SK-N-MC (cell line): Measurements from ENCODE around the gene DENND6A.

Experiments
- DNase-seq: peaks from one replicate; pipeline ENCODE4 v3.0.0-alpha.2; 2011; ENCODE audit warnings: low read depth, low spot score
- H3K27ac ChIP-seq: fragments of 200-600 bp; sonication (generic); 2 replicates; pipeline ENCODE4 v1.5.1; 2016; ENCODE audit warnings: mixed run types
- H3K36me3 ChIP-seq: fragments of 200-600 bp; sonication (generic); 2 replicates; pipeline ENCODE4 v1.6.1; 2017; ENCODE audit warnings: antibody characterized with exemption, low read length, mixed read lengths; ENCODE audit not compliant: insufficient read depth
- H3K4me3 ChIP-seq: fragments of 200-600 bp; sonication (generic); 2 replicates; pipeline ENCODE4 v1.5.1; 2016
- H3K9ac ChIP-seq: fragments of 200-600 bp; sonication (generic); 2 replicates; pipeline ENCODE4 v1.8.0; 2017; ENCODE audit warnings: mixed run types, mixed read lengths; ENCODE audit not compliant: insufficient read length
- H3K9me3 ChIP-seq: fragments of 200-600 bp; sonication (generic); 2 replicates; pipeline ENCODE4 v1.6.1; 2017; ENCODE audit warnings: low read depth, mild to moderate bottlenecking, antibody characterized with exemption, low read length, moderate library complexity, mixed read lengths
- EZH2 ChIP-seq: fragments of 200-600 bp; sonication (generic); IDR thresholded peaks from one replicate; pipeline ENCODE4 v1.6.1; 2017; ENCODE audit warnings: antibody characterized with exemption
- FOXP2 ChIP-seq: optimal IDR thresholded peaks from 2 replicates; pipeline ENCODE3; 2011; ENCODE audit warnings: mild to moderate bottlenecking, moderate library complexity; ENCODE audit not compliant: insufficient read depth; ENCODE audit errors: extremely low read length, control extremely low read depth
- POLR2AphosphoS5 ChIP-seq: IDR thresholded peaks from 2 replicates; pipeline ENCODE4 v1.6.1; 2012; ENCODE audit warnings: mild to moderate bottlenecking, low read depth, low read length, borderline replicate concordance

The DENND6A gene

GRCh38 chr3:57683286-57683685, 9.6 kb downstream of the DENND6A start:
- TF ChIP-seq EZH2 (no peak), POLR2AphosphoS5 (no peak), FOXP2 (no peak)
- Histone ChIP-seq H3K4me3 (no peak overlapping the region), H3K36me3 (no peaks in the 10 kb centered on the region; the same call in 1 of the 2 replicates), H3K27ac (no peak overlapping the region), H3K9ac (no peak overlapping the region), H3K9me3 (no peaks in the 10 kb centered on the region)
- no peak for DNase-seq

DNA sequence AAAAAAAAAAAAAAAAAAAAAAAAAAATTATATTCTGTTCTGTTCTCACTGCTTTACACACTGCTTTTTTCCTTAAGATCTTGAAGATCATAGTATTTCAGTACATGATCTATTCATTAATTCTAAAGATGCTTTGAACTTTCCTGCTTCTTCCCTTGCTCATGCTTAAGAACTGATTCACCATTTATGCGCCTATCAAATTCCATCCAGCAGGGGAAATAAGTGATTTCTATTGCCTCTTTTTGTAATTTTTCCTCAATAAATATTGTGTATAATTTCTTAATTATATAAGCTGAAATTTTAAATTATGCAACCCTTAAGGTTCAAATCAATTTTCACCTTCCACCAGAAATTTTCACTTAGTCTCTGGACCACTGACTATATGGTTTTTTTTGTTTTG, 10.6 kb downstream of the DENND6A start:
- no peak for TF ChIP-seq FOXP2
- no peak for TF ChIP-seq EZH2
- TF ChIP-seq POLR2AphosphoS5 = no peak
- Histone ChIP-seq H3K36me3 (no peaks in the 10 kb centered on the region; the same call in 1 of the 2 replicates), H3K9me3 (no peaks in the 10 kb centered on the region), H3K27ac (no peak overlapping the region), H3K9ac (no peak overlapping the region), H3K4me3 (no peak overlapping the region)
- no peak for DNase-seq

DNA sequence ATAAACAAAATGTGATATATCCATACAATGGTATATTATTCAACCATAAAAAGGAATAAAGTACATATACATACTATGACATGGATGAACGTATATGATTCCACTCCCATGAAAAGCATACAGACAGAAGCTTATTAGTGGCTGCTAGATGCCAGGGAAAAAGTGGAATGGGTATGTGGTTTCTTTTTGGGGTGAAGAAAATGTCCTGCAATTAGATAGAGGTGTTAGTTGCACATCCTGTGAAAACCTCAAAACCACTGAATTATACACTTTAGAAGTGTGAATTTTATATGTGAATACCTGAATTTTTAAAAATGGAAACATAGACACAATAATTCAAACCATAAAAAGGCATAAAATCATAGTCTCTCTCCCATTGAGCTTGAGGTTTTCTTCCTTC, 11.2 kb downstream of the DENND6A start:
- TF ChIP-seq FOXP2 (no peak), EZH2 (no peak)
- Histone ChIP-seq H3K36me3 (no peaks in the 10 kb centered on the region; the same call in 1 of the 2 replicates), H3K27ac (no peak overlapping the region), H3K4me3 (no peak overlapping the region), H3K9me3 (no peaks in the 10 kb centered on the region), H3K9ac (no peak overlapping the region)
- DNase-seq = no peak

DNA sequence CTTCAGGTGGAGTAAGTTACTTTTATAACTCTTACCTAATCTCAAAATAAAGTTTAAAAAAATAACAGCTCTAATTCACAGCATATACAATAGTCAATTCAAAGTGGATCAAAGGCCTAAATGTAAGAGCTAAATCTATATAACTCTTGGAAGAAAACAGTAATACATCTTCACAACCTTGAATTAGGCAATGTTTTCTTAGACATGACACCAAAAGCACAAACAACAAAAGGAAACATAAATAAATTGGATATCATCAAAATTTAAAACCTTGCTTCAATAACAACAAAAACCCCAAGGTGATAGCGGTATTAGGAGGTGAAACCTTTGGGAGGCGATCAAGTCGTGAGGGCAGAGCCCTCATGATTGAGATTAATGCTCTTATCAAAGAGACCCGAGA, 12.8 kb downstream of the DENND6A start:
- no peaks in the 10 kb centered on the region; the same call in 1 of the 2 replicates for H3K36me3 ChIP-seq
- H3K9ac ChIP-seq = no peak overlapping the region
- no peak overlapping the region for H3K27ac ChIP-seq
- no peaks in the 10 kb centered on the region for H3K9me3 ChIP-seq
- DNase-seq = no peak
- TF ChIP-seq FOXP2 = no peak
- no peak for TF ChIP-seq POLR2AphosphoS5
- no peak for TF ChIP-seq EZH2
- H3K4me3 ChIP-seq = no peak overlapping the region

GRCh38 chr3:57675530-57675929, 17.3 kb downstream of the DENND6A start:
- no peak for TF ChIP-seq FOXP2
- TF ChIP-seq EZH2 = no peak
- TF ChIP-seq POLR2AphosphoS5 = no peak
- DNase-seq = no peak
- no peak overlapping the region for H3K4me3 ChIP-seq
- H3K27ac ChIP-seq = no peak overlapping the region
- no peak overlapping the region for H3K9ac ChIP-seq
- H3K9me3 ChIP-seq = no peaks in the 10 kb centered on the region
- H3K36me3 ChIP-seq = no peaks in the 10 kb centered on the region; the same call in 1 of the 2 replicates

DNA sequence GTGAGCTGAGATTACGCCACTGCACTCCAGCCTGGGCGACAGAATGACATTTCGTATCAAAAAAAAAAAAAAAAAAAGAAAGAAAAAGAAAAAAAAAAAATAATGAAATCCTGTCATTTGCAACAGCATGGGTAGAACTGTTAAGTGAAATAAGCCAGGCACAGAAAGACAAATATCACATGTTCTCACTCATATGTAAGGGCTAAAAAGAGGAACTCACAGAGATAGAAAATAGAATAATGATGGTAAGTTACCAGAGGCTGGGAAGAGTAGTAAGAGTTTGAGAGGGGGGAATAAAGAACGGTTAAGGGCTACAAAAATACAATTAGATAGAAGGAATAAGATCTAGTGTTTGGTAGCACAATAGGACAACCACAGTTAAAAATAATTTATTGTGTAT, 19.7 kb downstream of the DENND6A start:
- Histone ChIP-seq H3K36me3 (0 out of 2 replicates have a peak, but pooled peaks cover 2% of the 10 kb centered on the region), H3K27ac (no peak overlapping the region)

GRCh38 chr3:57670543-57670942, 22.3 kb downstream of the DENND6A start:
- Histone ChIP-seq H3K4me3 (no peak overlapping the region), H3K9ac (no peak overlapping the region), H3K9me3 (no peaks in the 10 kb centered on the region), H3K36me3 (0 out of 2 replicates have a peak, but pooled peaks cover 3% of the 10 kb centered on the region), H3K27ac (no peak overlapping the region)
- no peak for DNase-seq
- no peak for TF ChIP-seq FOXP2
- TF ChIP-seq POLR2AphosphoS5 = no peak
- no peak for TF ChIP-seq EZH2

More for the DNA sequence above, 19.7 kb downstream of the DENND6A start:
- Histone ChIP-seq H3K4me3 (no peak overlapping the region), H3K9me3 (no peaks in the 10 kb centered on the region), H3K9ac (no peak overlapping the region)
- DNase-seq = no peak
- no peak for TF ChIP-seq EZH2
- no peak for TF ChIP-seq POLR2AphosphoS5
- no peak for TF ChIP-seq FOXP2

DNA sequence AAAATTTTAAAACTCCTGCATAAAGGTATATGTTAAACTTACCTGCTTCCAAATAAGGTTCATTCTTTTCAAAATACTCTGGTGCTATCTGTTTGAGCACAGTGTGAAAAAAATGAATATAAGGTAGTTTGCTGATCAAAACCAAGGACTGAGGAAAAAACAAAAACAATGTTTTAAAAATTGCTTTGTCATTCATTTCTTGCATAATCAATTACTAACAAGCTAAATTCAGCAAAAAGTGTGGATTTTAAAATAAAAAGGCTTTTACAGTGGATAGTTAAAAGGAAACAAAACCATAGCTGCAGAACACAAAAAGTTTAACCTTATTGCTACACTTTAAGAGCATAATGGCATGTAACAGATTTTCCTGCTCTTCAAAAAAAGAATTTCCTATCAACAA, 31.5 kb downstream of the DENND6A start:
- no peaks in the 10 kb centered on the region; the same call in none of the 2 replicates for H3K36me3 ChIP-seq
- 0 out of 2 replicates have a peak overlapping the region, but pooled peaks have one; percentile 19 for H3K27ac ChIP-seq
- H3K9me3 ChIP-seq = no peaks in the 10 kb centered on the region
- no peak for DNase-seq
- no peak overlapping the region for H3K4me3 ChIP-seq
- H3K9ac ChIP-seq = no peak overlapping the region
- TF ChIP-seq POLR2AphosphoS5 = no peak
- TF ChIP-seq FOXP2 = no peak
- no peak for TF ChIP-seq EZH2
